H1 (cell line): ENCODE data around the gene ZNF804B. TPM values are rescaled to one million over a fixed set of nuclear protein-coding genes. Genes with fewer than 3 reads are reported as not detected.

ENCODE experiments used
- CTCF ChIA-PET: fragments of 300-600 bp; sonication (Branson Sonifier 250); formaldehyde crosslinking; loops from one replicate; lab custom pipeline; 2021; ENCODE audit not compliant: partially characterized antibody; lab: Charles Lee
- POLR2A ChIA-PET: fragments of 300-600 bp; sonication (Branson Sonifier 250); formaldehyde crosslinking; loops from one replicate; lab custom pipeline; 2021; ENCODE audit warnings: inconsistent platforms; ENCODE audit not compliant: partially characterized antibody; lab: Charles Lee
- DNase-seq, 2 experiments: peaks; one replicate each; pipeline versions ENCODE4 v3.0.0 to v3.0.0-alpha.2; 2010 to 2022; ENCODE audit warnings: low spot score in 2 of 2, low read depth in 1 of 2, mixed read lengths in 1 of 2
- FAIRE-seq: peaks from 2 replicates; lab custom pipeline; 2011; peaks lifted over from hg19 to GRCh38; lab: Jason Lieb, UNC
- H2AFZ ChIP-seq: 2 replicates; pipeline ENCODE4 v1.8.1; 2012; ENCODE audit warnings: low read length, inconsistent platforms
- H2AK5ac ChIP-seq: 2 replicates; pipeline ENCODE4 v1.6.1; 2013; ENCODE audit warnings: low read depth, low read length
- H2BK120ac ChIP-seq: replicated peaks from 2 replicates; pipeline ENCODE3; 2013; ENCODE audit warnings: low read depth, low read length, inconsistent platforms
- H2BK12ac ChIP-seq: 2 replicates; pipeline ENCODE4 v1.6.1; 2013; ENCODE audit warnings: low read depth, low read length
- H2BK15ac ChIP-seq: 2 replicates; pipeline ENCODE4 v1.6.1; 2013; ENCODE audit warnings: low read length
- H2BK20ac ChIP-seq: 2 replicates; pipeline ENCODE4 v1.6.1; 2013; ENCODE audit warnings: low read length
- H2BK5ac ChIP-seq: 2 replicates; pipeline ENCODE4 v1.6.1; 2013; ENCODE audit warnings: low read depth, low read length
- H3K14ac ChIP-seq: 2 replicates; pipeline ENCODE4 v1.6.1; 2013; ENCODE audit warnings: inconsistent platforms; ENCODE audit not compliant: insufficient read length
- H3K18ac ChIP-seq: 2 replicates; pipeline ENCODE4 v1.6.1; 2013; ENCODE audit warnings: low read length; ENCODE audit errors: extremely low read depth
- H3K23ac ChIP-seq: 2 replicates; pipeline ENCODE4 v1.6.1; 2013; ENCODE audit warnings: inconsistent platforms; ENCODE audit not compliant: insufficient read length
- H3K23me2 ChIP-seq: 2 replicates; pipeline ENCODE4 v1.6.1; 2013; ENCODE audit warnings: low read depth, low read length
- H3K27ac ChIP-seq: 2 replicates; pipeline ENCODE4 v1.6.1; 2011; ENCODE audit warnings: low read depth, low read length, inconsistent platforms
- H3K27me3 ChIP-seq, 4 experiments: replicated peaks in 1 of 4; 1 replicate in 1 of 4; 2 replicates in 3 of 4; pipeline versions ENCODE4 v1.6.1 to v1.8.1; 2011 to 2013; ENCODE audit warnings: low read length in 3 of 4, mild to moderate bottlenecking in 3 of 4, inconsistent platforms in 2 of 4, mixed read lengths in 2 of 4, moderate library complexity in 1 of 4; ENCODE audit not compliant: control insufficient read depth in 3 of 4, insufficient read depth in 3 of 4; ENCODE audit errors: extremely low read depth in 1 of 4
- H3K36me3 ChIP-seq, 4 experiments: 2 replicates each; pipeline versions ENCODE4 v1.6.1 to v1.8.1; 2011 to 2013; ENCODE audit warnings: mild to moderate bottlenecking in 4 of 4, low read length in 3 of 4, moderate library complexity in 2 of 4, control low read depth in 1 of 4, inconsistent platforms in 1 of 4; ENCODE audit not compliant: insufficient read depth in 4 of 4, control insufficient read depth in 2 of 4
- H3K4ac ChIP-seq: replicated peaks from 2 replicates; pipeline ENCODE3; 2013; ENCODE audit warnings: low read length, low read depth, mixed read lengths, inconsistent platforms; ENCODE audit not compliant: insufficient read length
- H3K4me1 ChIP-seq, 4 experiments: replicated peaks in 1 of 4; 1 replicate in 1 of 4; 2 replicates in 3 of 4; pipeline versions ENCODE4 v1.6.1 to v1.8.1; 2011 to 2013; ENCODE audit warnings: low read length in 3 of 4, inconsistent platforms in 2 of 4, mixed read lengths in 1 of 4; ENCODE audit not compliant: insufficient read depth in 4 of 4, control insufficient read depth in 3 of 4
- H3K4me2 ChIP-seq, 2 experiments: 2 replicates each; pipeline versions ENCODE4 v1.6.1 to v1.8.1; 2011 to 2013; ENCODE audit warnings: low read depth in 2 of 2, low read length in 2 of 2, control low read depth in 1 of 2, inconsistent platforms in 1 of 2, mild to moderate bottlenecking in 1 of 2; ENCODE audit not compliant: insufficient read depth in 1 of 2
- H3K4me3 ChIP-seq, 4 experiments: fragments of 200-600, 300-600 bp in 1 of 4; sonication (generic), shearing (Covaris generic), sonication (Bioruptor Twin) in 1 of 4; 2 replicates each; pipeline versions ENCODE4 v1.5.1 to v1.8.1; 2011 to 2016; ENCODE audit warnings: low read length in 4 of 4, low read depth in 3 of 4, control low read depth in 2 of 4, inconsistent platforms in 2 of 4, mild to moderate bottlenecking in 2 of 4, mixed read lengths in 1 of 4, moderate library complexity in 1 of 4; ENCODE audit not compliant: insufficient read depth in 2 of 4; ENCODE audit errors: extremely low read depth in 1 of 4
- H3K56ac ChIP-seq: replicated peaks from 2 replicates; pipeline ENCODE3; 2013; ENCODE audit warnings: low read depth, mild to moderate bottlenecking, mixed read lengths, low read length, inconsistent platforms; ENCODE audit not compliant: insufficient read length
- H3K79me1 ChIP-seq: 2 replicates; pipeline ENCODE4 v1.6.1; 2013; ENCODE audit warnings: low read depth, low read length, control low read depth
- H3K79me2 ChIP-seq, 2 experiments: 2 replicates each; pipeline versions ENCODE4 v1.6.1 to v1.8.1; 2012 to 2013; ENCODE audit warnings: low read length in 2 of 2, mild to moderate bottlenecking in 2 of 2, inconsistent platforms in 1 of 2; ENCODE audit not compliant: insufficient read depth in 2 of 2, control insufficient read depth in 1 of 2
- H3K9ac ChIP-seq, 4 experiments: replicated peaks in 1 of 4; 1 replicate in 1 of 4; 2 replicates in 3 of 4; pipeline versions ENCODE4 v1.6.1 to v1.8.1; 2011 to 2013; ENCODE audit warnings: low read depth in 3 of 4, low read length in 3 of 4, control low read depth in 2 of 4, mild to moderate bottlenecking in 2 of 4, moderate library complexity in 2 of 4, inconsistent platforms in 1 of 4; ENCODE audit errors: extremely low read depth in 1 of 4
- H3K9me3 ChIP-seq, 2 experiments: 2 replicates each; pipeline versions ENCODE4 v1.6.1 to v1.8.1; 2012 to 2013; ENCODE audit warnings: mild to moderate bottlenecking in 2 of 2, moderate library complexity in 2 of 2, control low read depth in 1 of 2, inconsistent platforms in 1 of 2, low read depth in 1 of 2, low read length in 1 of 2, mixed read lengths in 1 of 2; ENCODE audit not compliant: insufficient read depth in 2 of 2
- H4K20me1 ChIP-seq, 2 experiments: replicated peaks in 1 of 2; 2 replicates each; pipeline versions ENCODE3 to v1.8.1; 2011 to 2013; ENCODE audit warnings: inconsistent platforms in 2 of 2, low read length in 2 of 2, mild to moderate bottlenecking in 1 of 2; ENCODE audit not compliant: insufficient read depth in 2 of 2, control insufficient read depth in 1 of 2
- H4K5ac ChIP-seq: 2 replicates; pipeline ENCODE4 v1.6.1; 2013; ENCODE audit warnings: low read length, low read depth, mixed read lengths, inconsistent platforms; ENCODE audit not compliant: insufficient read length
- H4K8ac ChIP-seq: 2 replicates; pipeline ENCODE4 v1.8.0; 2013; ENCODE audit warnings: mild to moderate bottlenecking, moderate library complexity, low read length, inconsistent platforms; ENCODE audit not compliant: insufficient read depth; ENCODE audit errors: extremely low read depth
- H4K91ac ChIP-seq: replicated peaks from 2 replicates; pipeline ENCODE3; 2013; ENCODE audit warnings: low read length, mixed read lengths, inconsistent platforms; ENCODE audit not compliant: insufficient read length
- CTBP2 ChIP-seq: IDR thresholded peaks from 2 replicates; pipeline ENCODE4 v1.7.0; 2011; ENCODE audit warnings: borderline replicate concordance, mild to moderate bottlenecking, moderate library complexity, mixed read lengths, low read length; ENCODE audit not compliant: insufficient read depth, insufficient read length
- WGBS, 2 experiments: shearing (Covaris generic) in 1 of 2; methylation state at CpG; one replicate each; pipeline versions ENCODE4 v1.1.6 to v1.1.7; 2013 to 2015; ENCODE audit warnings: low lambda C conversion rate in 2 of 2, mixed read lengths in 2 of 2, inconsistent platforms in 1 of 2, low coverage in 1 of 2, missing lambda C conversion rate in 1 of 2; ENCODE audit not compliant: insufficient replicate concordance in 2 of 2, insufficient coverage in 1 of 2, insufficient read length in 1 of 2; ENCODE audit errors: extremely low coverage in 1 of 2, missing lambda C conversion rate in 1 of 2; 5-methylcytosine and 5-hydroxymethylcytosine counted together
- polyA plus RNA-seq, 7 experiments: library from polyadenylated mRNA; depleted of rRNA in 3 of 7; stranded (reverse) in 5 of 7; unstranded in 2 of 7; fragments of >200 nt in 5 of 7; fragments of 200-250 nt in 2 of 7; gene quantifications; 1 replicate in 5 of 7; 2 replicates in 1 of 7; 4 replicates in 1 of 7; pipeline versions ENCODE4 v1.2.1 to v1.2.3, GENCODE V29; 2011 to 2013; ENCODE audit warnings: missing spikeins in 2 of 7, mixed read lengths in 2 of 7
- total RNA-seq: library from RNA; stranded (reverse); fragmentation: NEBNext Ultra II Directional; extraction: Animal tissue kit (Norgen Biotek cat#: 25700); gene quantifications from 2 replicates; pipeline ENCODE4 v1.2.1, GENCODE V29; 2021

Gene ZNF804B
- total and polyA plus RNA-seq, 2 of the 8 experiments (the other 6 are each of a cell fraction or from before 2014, with no cell fraction given) = not detected

DNA sequence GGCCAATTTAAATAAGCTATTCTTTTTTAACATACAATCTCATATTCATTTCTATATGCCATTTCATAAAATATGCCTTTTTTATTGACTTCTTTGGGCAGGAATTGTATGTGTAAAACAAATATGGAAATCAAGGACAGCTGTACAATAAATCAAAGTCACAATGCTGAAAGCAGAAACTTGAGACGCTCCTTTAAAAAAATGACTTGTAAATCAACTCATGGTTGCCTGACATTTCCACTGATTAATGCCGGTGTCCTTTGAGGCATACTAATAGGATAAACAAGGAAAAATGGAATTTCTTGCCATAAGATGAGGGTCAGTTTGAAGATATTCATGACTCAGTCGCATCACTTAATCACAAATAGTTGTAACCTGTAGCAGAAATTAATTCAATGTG lies 283.4 kb downstream of the ZNF804B start:
- POLR2A ChIA-PET = no interaction called here
- no peak overlapping the region for H4K91ac ChIP-seq
- no peak overlapping the region for H3K4me3 ChIP-seq
- no peak overlapping the region for H3K18ac ChIP-seq
- no peak overlapping the region for H2BK20ac ChIP-seq
- H3K4me1 ChIP-seq = no peaks in the 10 kb centered on the region
- H3K4me2 ChIP-seq = no peak overlapping the region
- H3K27ac ChIP-seq = no peak overlapping the region
- H4K5ac ChIP-seq = no peak overlapping the region
- peaks cover 15 to 17% of the 10 kb centered on the region in 2 experiments for H3K9me3 ChIP-seq
- no peak overlapping the region for H2AFZ ChIP-seq
- no peak overlapping the region for H2BK5ac ChIP-seq
- no peak overlapping the region for H3K14ac ChIP-seq
- H2BK120ac ChIP-seq = no peak overlapping the region
- H4K8ac ChIP-seq = no peak overlapping the region
- no peaks in the 10 kb centered on the region for H4K20me1 ChIP-seq
- no peak overlapping the region for H2AK5ac ChIP-seq
- H3K79me2 ChIP-seq = no peaks in the 10 kb centered on the region
- no peak overlapping the region for H2BK12ac ChIP-seq
- H3K56ac ChIP-seq = no peak overlapping the region
- no peaks in the 10 kb centered on the region for H3K23me2 ChIP-seq
- H3K23ac ChIP-seq = no peak overlapping the region
- no peaks in the 10 kb centered on the region for H3K79me1 ChIP-seq
- WGBS, 2 experiments = 88% methylated on average over 3 of the region's 3 CpGs; no CpG with 5 or more reads in 1 of the 2 experiments
- H2BK15ac ChIP-seq = no peak overlapping the region
- no peaks in the 10 kb centered on the region for H3K36me3 ChIP-seq
- TF ChIP-seq CTBP2 = no peak
- TF ChIP-seq, all 59 proteins: peak for 0
- no peak for FAIRE-seq
- no peak overlapping the region for H3K9ac ChIP-seq
- DNase-seq = no peak
- CTCF ChIA-PET = no interaction called here
- no peak overlapping the region for H3K4ac ChIP-seq
- H3K27me3 ChIP-seq = no peaks in the 10 kb centered on the region
